H1 (cell line): Measurements from ENCODE around the gene BRIP1. TPM values are rescaled to one million over a fixed set of nuclear protein-coding genes. Genes with fewer than 3 reads are reported as not detected.

Source experiments
- NANOG ChIP-seq: IDR thresholded peaks from 2 replicates; pipeline ENCODE4 v1.6.1; 2011; ENCODE audit warnings: low read length, low read depth, mild to moderate bottlenecking, inconsistent platforms; ENCODE audit not compliant: insufficient read depth, poor library complexity, severe bottlenecking
- TCF12 ChIP-seq: IDR thresholded peaks from 2 replicates; pipeline ENCODE4 v1.6.1; 2011; ENCODE audit warnings: low read depth, mild to moderate bottlenecking, low read length
- polyA plus RNA-seq, 7 experiments: library from polyadenylated mRNA; depleted of rRNA in 3 of 7; stranded (reverse) in 5 of 7; unstranded in 2 of 7; fragments of >200 nt in 5 of 7; fragments of 200-250 nt in 2 of 7; gene quantifications; 1 replicate in 5 of 7; 2 replicates in 1 of 7; 4 replicates in 1 of 7; pipeline versions ENCODE4 v1.2.1 to v1.2.3, GENCODE V29; 2011 to 2013; ENCODE audit warnings: missing spikeins in 2 of 7, mixed read lengths in 2 of 7
- total RNA-seq: library from RNA; stranded (reverse); fragmentation: NEBNext Ultra II Directional; extraction: Animal tissue kit (Norgen Biotek cat#: 25700); gene quantifications from 2 replicates; pipeline ENCODE4 v1.2.1, GENCODE V29; 2021

Gene BRIP1
- total and polyA plus RNA-seq, 2 of the 8 experiments (the other 6 are each of a cell fraction or from before 2014, with no cell fraction given) = 5.8 to 19.2 TPM

- TF ChIP-seq NANOG (no peak), TCF12 (no peak)
Measured at GRCh38 chr17:61757168-61757567, 106.2 kb downstream of the BRIP1 start (continued).
